ENCODE data around the gene PTPN20.
"Not testable (repeated sequence)": the region's sequence is repeated elsewhere in the genome, so short reads cannot be mapped to it uniquely, and the experiment has no call there.

PTPN20 gene

DNA sequence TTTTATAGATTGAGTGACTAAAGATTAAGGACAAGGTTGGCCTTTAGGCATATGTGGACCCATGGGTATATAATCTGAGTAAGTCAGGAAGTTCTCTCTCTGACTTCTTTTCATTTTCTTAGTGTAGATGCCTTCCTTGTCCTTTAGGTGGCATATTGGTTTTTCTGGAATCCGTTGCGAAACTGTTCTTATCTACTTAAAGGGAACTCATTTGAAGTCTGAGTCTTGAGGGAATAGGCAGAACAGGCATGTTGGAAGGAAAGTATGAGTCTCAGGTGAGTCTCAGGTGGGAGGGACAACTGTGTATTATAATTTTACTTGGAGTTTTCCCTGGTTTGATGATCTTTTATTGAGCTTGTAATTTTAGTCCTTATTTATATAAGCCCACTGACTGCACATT is 14.6 kb downstream of the PTPN20 start:
- H3K27ac ChIP-seq: not testable (repeated sequence)
- TF ChIP-seq, protein P1, sequence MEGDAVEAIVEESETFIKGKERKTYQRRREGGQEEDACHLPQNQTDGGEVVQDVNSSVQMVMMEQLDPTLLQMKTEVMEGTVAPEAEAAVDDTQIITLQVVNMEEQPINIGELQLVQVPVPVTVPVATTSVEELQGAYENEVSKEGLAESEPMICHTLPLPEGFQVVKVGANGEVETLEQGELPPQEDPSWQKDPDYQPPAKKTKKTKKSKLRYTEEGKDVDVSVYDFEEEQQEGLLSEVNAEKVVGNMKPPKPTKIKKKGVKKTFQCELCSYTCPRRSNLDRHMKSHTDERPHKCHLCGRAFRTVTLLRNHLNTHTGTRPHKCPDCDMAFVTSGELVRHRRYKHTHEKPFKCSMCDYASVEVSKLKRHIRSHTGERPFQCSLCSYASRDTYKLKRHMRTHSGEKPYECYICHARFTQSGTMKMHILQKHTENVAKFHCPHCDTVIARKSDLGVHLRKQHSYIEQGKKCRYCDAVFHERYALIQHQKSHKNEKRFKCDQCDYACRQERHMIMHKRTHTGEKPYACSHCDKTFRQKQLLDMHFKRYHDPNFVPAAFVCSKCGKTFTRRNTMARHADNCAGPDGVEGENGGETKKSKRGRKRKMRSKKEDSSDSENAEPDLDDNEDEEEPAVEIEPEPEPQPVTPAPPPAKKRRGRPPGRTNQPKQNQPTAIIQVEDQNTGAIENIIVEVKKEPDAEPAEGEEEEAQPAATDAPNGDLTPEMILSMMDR (conservative IDR thresholded peaks at IDR 0.05): 0 out of 2 replicates have a peak, but pooled peaks have one; percentile 10

DNA sequence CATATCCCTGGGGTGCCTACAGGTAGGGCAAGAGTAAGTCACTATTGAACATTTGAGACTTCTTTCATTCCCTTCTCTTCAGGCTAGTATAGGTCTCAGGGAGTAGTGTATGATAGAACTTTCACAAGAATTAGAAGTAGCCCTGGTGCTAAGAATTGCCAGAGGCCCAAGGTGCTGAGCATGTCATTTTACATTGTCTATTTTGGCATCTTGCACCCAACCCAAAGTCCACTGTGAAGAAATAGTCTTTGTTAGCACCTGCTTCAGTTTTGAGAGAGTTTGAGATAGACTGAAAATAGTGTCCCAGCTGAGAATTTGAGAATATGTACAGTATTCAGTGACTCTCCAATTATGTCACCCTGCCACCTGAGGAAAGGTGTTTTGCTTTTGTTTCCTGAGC is 17.6 kb downstream of the PTPN20 start:
- H3K27ac ChIP-seq: not testable (repeated sequence)

DNA sequence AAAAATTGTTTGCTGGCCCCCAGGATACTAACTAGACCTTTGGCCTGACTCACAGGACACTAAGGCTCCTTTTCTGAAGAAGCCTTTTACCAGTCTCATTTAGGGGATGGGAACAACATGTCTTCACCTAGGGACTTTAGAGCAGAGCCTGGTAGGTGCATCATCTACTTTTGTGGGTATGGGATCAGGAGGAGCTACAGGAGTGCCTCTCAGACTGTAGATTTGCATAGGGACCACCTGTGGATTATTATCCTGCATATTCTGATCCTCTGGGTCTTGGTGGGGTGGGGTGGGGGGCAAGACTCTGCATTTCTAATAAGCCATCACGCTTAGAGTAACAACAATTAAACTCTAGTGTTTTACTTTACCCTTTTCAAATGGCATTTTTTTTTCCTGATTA is 21.2 kb downstream of the PTPN20 start:
- H3K27ac ChIP-seq: not testable (repeated sequence)

DNA sequence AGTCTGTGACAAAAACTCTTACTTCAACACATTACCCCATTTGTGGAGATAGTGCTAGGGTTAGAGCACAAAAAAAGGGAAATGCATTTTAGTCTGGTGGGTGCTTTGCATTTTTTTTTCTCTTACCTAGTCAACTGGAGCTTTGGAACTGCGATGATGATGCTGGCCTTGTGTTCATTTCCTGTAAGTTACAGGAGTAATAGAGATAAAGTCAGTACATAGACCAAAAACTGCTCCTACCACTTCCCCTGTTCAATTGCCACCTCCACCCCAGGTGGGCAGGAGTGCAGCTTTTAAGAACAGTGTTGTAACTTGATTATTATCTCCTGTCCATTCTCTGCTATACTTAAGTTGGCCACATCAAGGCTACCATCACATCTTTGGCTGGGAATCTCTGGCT is 29.9 kb downstream of the PTPN20 start:
- H3K27ac ChIP-seq: not testable (repeated sequence)

DNA sequence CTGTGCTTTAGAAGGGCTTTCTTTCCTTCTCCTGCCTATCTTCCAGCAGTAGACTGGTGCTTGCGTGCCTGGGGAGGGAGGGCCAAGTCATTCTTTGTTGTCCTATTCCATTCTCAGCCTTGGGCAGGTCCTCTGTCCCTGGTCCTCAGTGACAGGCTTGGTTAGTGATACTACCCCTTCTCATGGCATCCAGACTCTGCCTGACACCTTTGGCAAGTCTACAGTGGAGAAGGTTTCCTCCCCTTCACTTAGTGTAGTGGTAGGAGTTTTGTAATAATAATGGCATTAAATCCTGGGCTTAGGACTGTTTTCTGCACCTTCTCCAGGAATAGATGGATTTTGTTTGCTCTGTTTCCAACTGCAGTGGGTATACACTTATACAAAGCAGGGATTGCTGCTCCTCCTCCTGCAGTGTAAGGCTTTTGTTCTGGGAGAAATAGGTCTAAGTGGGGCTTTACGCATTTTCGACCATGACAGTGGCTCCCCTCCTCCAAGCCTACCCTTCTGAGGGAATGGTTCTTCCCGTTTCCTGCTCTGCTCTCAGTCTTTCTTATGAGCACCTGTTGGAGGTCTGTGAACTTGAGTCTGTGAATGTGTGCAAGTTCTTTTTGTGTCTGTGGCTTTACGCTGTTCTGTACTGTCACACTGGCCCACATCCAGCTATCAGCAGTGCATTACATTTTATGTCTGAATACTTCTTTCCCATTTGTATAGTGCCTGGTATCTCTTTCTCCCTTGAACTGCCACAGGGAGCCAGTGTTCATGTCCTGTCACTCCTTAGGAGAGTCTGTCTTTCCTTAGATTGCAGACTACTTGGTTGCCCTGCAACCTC is 37.7 kb downstream of the PTPN20 start:
- not testable (repeated sequence) for H3K27ac ChIP-seq

DNA sequence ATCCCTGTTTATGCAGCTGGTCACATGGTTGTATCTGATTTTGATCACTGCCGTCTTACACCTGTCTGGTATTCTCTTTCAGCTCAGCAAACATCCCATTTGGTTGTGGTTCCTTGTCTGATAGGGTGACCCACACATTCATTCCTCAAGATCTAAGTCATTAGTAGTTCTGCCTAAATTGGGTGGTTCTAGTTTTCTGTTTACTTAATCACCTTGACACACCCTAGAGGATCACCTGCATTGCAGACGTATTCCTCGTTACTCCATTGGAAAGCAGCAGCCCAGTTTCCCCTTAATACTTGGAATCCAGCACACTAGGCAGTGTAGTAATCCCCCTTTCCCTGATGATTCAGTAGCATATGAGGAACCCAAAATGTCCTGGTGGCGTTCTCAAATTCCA is 41.3 kb downstream of the PTPN20 start:
- not testable (repeated sequence) for H3K27ac ChIP-seq

DNA sequence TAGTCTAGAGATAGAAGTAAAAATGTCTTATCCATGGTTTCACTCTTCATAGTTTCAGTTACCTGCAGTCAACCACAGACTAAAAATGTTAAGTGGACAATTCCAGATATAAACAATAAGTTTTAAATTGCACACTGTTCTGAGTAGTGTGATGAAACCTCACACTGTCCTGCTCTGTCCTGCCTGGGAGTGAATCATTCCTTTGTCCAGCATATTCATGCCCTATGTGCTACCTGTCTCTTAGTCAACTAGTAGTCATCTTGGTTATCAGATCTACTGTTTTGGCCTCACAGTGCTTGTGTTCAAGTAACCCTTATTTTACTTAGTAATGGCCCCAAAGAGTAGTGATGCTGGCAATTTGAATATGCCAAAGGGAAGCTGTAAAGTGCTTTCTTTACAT is 49.5 kb downstream of the PTPN20 start:
- H3K27ac ChIP-seq: not testable (repeated sequence)

DNA sequence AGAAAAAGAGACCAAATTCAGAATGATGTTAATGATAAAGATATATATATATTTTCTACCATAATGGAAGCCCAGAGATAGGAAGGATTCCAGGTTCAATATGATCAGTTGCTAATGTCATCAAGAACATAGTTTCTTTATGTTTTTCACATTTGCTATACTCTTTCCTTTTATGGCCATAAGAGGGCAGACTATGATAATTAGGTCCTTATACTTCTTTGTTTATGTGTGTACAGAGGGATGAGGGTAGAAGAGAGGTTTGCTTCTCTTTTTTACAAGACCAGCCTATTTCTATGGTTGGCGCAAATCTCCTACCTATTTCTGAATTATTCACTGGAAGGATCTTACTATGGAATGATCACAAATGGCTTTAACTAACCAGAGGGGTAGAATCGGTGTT is 52.1 kb downstream of the PTPN20 start:
- H3K27ac ChIP-seq: not testable (repeated sequence)

DNA sequence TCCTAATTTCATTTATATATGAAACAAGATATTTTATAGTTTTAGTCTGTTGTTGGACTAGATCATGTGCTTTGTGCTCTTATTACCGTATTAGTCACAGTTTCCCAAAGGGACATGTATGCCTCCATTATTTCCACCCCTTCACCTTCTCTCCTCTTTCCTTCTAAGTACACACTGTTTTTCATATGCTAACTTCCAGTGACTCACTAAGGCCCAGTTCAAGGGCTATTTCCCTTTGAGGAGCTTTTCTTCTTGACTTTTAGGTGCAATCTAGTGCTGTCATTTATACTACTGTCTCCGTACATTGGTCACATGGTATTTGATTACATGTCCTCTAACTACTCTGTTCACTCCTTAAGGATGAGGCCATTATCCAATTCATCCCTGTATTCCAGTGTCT is 55.8 kb downstream of the PTPN20 start:
- H3K27ac ChIP-seq: not testable (repeated sequence)

DNA sequence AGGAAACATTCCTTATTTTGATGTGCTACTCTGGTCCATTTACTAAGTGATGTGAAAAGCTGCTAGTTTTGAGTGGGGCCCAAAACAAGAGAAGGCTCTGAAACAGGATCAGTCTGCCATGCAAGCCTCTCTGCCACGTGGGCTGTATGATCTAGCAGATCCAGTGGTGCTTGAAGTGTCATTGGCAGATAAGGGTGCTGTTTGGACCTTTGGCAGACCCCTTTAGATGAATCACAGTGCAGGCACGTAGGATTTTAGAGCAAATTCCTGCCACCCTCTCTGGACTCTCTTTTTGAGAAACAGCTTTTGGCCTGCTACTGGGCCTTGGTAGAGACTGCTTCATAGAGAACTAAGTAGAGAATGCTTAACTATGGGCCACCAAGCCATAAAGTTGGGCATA is 69.0 kb downstream of the PTPN20 start:
- not testable (repeated sequence) for H3K27ac ChIP-seq

DNA sequence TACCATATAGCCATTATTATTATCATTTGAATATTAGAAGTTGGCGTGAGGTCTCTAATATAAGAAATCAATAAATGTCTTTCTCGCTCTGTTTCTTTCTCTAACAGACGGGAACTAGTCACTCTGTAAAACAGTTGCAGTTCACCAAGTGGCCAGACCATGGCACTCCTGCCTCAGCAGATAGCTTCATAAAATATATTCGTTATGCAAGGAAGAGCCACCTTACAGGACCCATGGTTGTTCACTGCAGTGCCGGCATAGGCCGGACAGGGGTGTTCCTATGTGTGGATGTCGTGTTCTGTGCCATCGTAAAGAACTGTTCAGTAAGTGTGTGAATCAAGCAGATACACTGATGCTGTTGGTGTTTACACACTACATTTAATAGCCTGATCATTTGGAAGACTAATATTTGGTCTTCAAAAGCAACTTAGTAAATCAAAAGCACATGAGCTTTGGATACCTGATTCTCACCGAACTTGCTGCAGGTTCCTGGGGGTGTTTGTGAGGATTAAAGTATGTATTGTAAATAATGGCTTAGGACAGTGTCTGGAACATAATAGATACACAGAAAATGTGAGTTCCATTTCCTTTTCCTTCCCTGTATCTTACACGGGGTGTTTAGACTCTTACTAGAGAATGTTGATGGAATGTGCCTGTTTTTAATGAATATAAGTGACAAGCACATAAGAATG is 76.2 kb downstream of the PTPN20 start:
- not testable (repeated sequence) for H3K27ac ChIP-seq

DNA sequence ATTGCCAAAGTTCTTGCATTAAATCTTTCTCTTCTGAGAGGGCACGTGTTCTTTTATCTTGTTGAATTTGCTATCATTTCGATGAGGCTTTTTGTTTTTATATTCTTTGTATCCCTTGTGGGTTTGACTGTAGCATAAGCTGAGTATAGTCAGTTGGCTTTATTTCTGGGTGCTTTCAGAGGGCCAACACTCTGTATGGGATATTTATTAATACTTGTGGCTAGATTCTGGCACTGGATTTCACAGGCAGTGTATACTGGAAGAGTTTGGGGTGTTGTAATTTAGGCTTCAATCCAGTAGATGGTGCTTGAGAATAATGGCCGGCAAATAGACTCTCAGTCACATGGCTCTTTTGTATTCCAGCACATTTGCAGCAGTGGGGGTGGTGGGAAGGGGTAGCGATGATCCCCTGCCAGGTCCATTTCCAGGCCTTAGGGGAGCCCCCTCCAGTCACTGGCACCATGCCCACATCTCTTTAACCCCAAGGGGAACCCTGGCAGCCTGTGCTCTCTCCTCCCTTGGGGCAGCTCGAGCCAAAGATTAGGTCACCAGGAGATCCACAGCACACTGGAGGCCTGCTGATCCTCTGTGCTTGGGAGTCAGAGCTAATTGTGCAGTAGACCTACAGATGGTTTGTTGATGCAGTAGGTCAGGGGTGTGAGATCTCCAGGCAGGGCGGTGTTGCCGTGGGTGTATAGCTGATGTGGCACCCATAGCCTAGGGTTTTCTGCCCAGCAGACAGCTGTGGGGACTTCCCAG is 81.8 kb downstream of the PTPN20 start:
- TF ChIP-seq ZFX (IDR thresholded peaks at IDR 0.05): no peak
- TF ChIP-seq, protein P1 (conservative IDR thresholded peaks at IDR 0.05): peak; percentile 59
- no peak overlapping the region for H3K27ac ChIP-seq

DNA sequence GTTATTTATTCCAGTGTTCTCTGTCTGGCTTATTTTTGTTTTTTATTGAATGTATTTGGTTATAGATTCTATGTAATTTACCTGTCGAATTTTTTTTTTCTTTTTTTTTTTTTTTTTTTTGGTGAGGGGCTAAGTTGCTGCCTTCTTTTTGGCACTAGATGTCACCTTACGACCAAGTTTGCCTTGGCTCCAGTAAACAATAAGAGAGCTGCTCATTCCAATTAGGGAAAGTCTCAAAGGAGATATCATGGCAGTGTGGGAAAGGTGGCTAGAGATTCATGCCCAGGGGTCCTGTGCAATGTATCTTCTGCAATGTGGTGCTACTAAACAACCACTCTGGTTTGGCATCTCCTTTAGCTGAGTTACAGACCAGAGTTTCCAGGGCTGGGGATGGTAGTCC is 84.0 kb downstream of the PTPN20 start:
- TF ChIP-seq ZFX (IDR thresholded peaks at IDR 0.05): no peak
- TF ChIP-seq, protein P1 (conservative IDR thresholded peaks at IDR 0.05): 0 out of 2 replicates have a peak, but pooled peaks have one; percentile 5
- H3K27ac ChIP-seq: no peak overlapping the region

Data from C4-2B (cell line).